Measurements from ENCODE around the gene WNT11. TPM values are rescaled to one million over a fixed set of nuclear protein-coding genes. Genes with fewer than 3 reads are reported as not detected.
A peak's percentile ranks its signal among the peaks of the same experiment; 100 is the strongest.

WNT11 gene
- total RNA-seq, 2 donors from 2014 or later, result 0.53 to 0.62 TPM

DNA sequence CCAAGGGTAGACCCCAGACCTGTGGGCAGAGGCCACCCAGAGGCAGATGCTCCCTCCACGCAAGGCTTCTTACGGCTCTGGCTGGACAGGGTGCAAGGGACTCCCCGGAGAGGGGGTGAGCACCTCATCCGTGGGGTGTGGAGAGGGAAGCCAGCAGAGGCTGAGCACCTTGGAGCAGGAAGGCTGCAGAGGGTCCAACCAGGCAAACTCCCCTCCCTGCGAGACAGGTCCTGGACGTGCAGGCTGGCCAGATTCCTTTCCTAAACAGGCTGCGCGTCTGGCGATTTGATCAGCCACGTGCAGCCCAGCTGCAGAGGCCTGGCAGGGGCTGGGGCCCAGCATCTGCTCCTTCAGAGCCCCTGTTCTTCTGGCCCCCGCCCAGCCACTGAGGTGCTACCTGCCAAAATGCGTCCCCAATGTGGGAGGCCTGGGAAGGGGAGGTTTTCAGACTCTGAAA lies 49.3 kb downstream of the WNT11 start:
- Mint-ChIP-seq H3K9me3 (no peaks in the 10 kb centered on the region), H3K4me3 (no peak overlapping the region), H3K27me3 (ENCODE audit: insufficient read depth) (peaks cover 49% of the 10 kb centered on the region), H3K36me3 (ENCODE audit: low read depth) (no peaks in the 10 kb centered on the region), H3K4me1 (peaks cover 15% of the 10 kb centered on the region), H3K27ac (no peak overlapping the region)
- Histone ChIP-seq H3K9ac (ENCODE audit: extremely low read depth, low read length, poor library complexity, severe bottlenecking) (no peak overlapping the region), H3K27me3 (ENCODE audit: control insufficient read depth, insufficient read depth, low read length, poor library complexity, severe bottlenecking) (peaks cover 28% of the 10 kb centered on the region), H3K36me3 (ENCODE audit: control insufficient read depth, insufficient read depth, low read length) (no peaks in the 10 kb centered on the region), H3K27ac (ENCODE audit: low read depth, low read length) (no peak overlapping the region), H3K9me3 (ENCODE audit: control insufficient read depth, low read length) (no peaks in the 10 kb centered on the region), H3K4me1 (ENCODE audit: control insufficient read depth, insufficient read depth, low read length) (peaks cover 6% of the 10 kb centered on the region), H3K4me3 (ENCODE audit: low read length) (no peak overlapping the region)
- TF ChIP-seq, protein P1, sequence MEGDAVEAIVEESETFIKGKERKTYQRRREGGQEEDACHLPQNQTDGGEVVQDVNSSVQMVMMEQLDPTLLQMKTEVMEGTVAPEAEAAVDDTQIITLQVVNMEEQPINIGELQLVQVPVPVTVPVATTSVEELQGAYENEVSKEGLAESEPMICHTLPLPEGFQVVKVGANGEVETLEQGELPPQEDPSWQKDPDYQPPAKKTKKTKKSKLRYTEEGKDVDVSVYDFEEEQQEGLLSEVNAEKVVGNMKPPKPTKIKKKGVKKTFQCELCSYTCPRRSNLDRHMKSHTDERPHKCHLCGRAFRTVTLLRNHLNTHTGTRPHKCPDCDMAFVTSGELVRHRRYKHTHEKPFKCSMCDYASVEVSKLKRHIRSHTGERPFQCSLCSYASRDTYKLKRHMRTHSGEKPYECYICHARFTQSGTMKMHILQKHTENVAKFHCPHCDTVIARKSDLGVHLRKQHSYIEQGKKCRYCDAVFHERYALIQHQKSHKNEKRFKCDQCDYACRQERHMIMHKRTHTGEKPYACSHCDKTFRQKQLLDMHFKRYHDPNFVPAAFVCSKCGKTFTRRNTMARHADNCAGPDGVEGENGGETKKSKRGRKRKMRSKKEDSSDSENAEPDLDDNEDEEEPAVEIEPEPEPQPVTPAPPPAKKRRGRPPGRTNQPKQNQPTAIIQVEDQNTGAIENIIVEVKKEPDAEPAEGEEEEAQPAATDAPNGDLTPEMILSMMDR (conservative IDR thresholded peaks at IDR 0.05), result no peak
- no peak for DNase-seq
- 85 to 97% methylated on average over 5 to 12 of the region's 12 CpGs for WGBS, 2 experiments (ENCODE audit: insufficient coverage in 1 of 2, insufficient read length in 1 of 2)

GRCh38 chr11:76155500-76156227 lies 50.6 kb downstream of the WNT11 start:
- Histone ChIP-seq H3K36me3 (ENCODE audit: control insufficient read depth, insufficient read depth, low read length) (no peaks in the 10 kb centered on the region), H3K9ac (ENCODE audit: extremely low read depth, low read length, poor library complexity, severe bottlenecking) (no peak overlapping the region), H3K4me3 (ENCODE audit: low read length) (no peak overlapping the region), H3K27ac (ENCODE audit: low read depth, low read length) (no peak overlapping the region), H3K9me3 (ENCODE audit: control insufficient read depth, low read length) (no peaks in the 10 kb centered on the region), H3K27me3 (ENCODE audit: control insufficient read depth, insufficient read depth, low read length, poor library complexity, severe bottlenecking) (peaks cover 41% of the 10 kb centered on the region), H3K4me1 (ENCODE audit: control insufficient read depth, insufficient read depth, low read length) (peaks cover 6% of the 10 kb centered on the region)
- no peak overlapping the region for H3K27ac Mint-ChIP-seq
- no peaks in the 10 kb centered on the region for H3K36me3 Mint-ChIP-seq (ENCODE audit: low read depth)
- 93 to 96% methylated on average over 9 to 11 of the region's 11 CpGs for WGBS, 2 experiments (ENCODE audit: insufficient coverage in 1 of 2, insufficient read length in 1 of 2)
- H3K4me1 Mint-ChIP-seq, result peaks cover 16% of the 10 kb centered on the region
- H3K9me3 Mint-ChIP-seq, result no peaks in the 10 kb centered on the region
- TF ChIP-seq, protein P1 (conservative IDR thresholded peaks at IDR 0.05), result no peak
- no peak overlapping the region for H3K4me3 Mint-ChIP-seq
- H3K27me3 Mint-ChIP-seq (ENCODE audit: insufficient read depth), result peaks cover 61% of the 10 kb centered on the region
- DNase-seq, result no peak

GRCh38 chr11:76153571-76153923 lies 52.8 kb downstream of the WNT11 start:
- peak; percentile 59 for DNase-seq
- no peak overlapping the region for H3K27ac ChIP-seq (ENCODE audit: low read depth, low read length)
- H3K9ac ChIP-seq (ENCODE audit: extremely low read depth, low read length, poor library complexity, severe bottlenecking), result no peak overlapping the region
- Mint-ChIP-seq H3K4me3 (no peak overlapping the region), H3K27me3 (ENCODE audit: insufficient read depth) (peaks cover 78% of the 10 kb centered on the region), H3K27ac (no peak overlapping the region), H3K4me1 (peaks cover 16% of the 10 kb centered on the region), H3K36me3 (ENCODE audit: low read depth) (no peaks in the 10 kb centered on the region), H3K9me3 (no peaks in the 10 kb centered on the region)
- no peak overlapping the region for H3K4me3 ChIP-seq (ENCODE audit: low read length)
- TF ChIP-seq, protein P1 (conservative IDR thresholded peaks at IDR 0.05), result no peak
- H3K4me1 ChIP-seq (ENCODE audit: control insufficient read depth, insufficient read depth, low read length), result peaks cover 6% of the 10 kb centered on the region
- no peaks in the 10 kb centered on the region for H3K9me3 ChIP-seq (ENCODE audit: control insufficient read depth, low read length)
- 71 to 78% methylated on average over 6 of the region's 6 CpGs for WGBS, 2 experiments (ENCODE audit: insufficient coverage in 1 of 2, insufficient read length in 1 of 2)
- H3K27me3 ChIP-seq (ENCODE audit: control insufficient read depth, insufficient read depth, low read length, poor library complexity, severe bottlenecking), result peaks cover 61% of the 10 kb centered on the region
- no peaks in the 10 kb centered on the region for H3K36me3 ChIP-seq (ENCODE audit: control insufficient read depth, insufficient read depth, low read length)

Measured in endodermal cell (in vitro differentiated cells).